Cardiac muscle cell (in vitro differentiated cells and primary cell): Measurements from ENCODE around the gene SPON1. TPM values are rescaled to one million over a fixed set of nuclear protein-coding genes. Genes with fewer than 3 reads are reported as not detected.

ENCODE experiments used
- DNase-seq, 2 donors: peaks; one replicate each; pipeline versions ENCODE4 v3.0.0 to v3.0.0-alpha.2; 2010 to 2017; ENCODE audit warnings: low read depth in 1 of 2, low spot score in 1 of 2
- H3K27ac ChIP-seq: fragments of 200-600 bp; sonication (generic); 2 replicates; pipeline ENCODE4 v1.5.1; 2016
- H3K27me3 ChIP-seq: fragments of 200-600 bp; sonication (generic); 2 replicates; pipeline ENCODE4 v1.6.0; 2016; ENCODE audit warnings: control low read depth
- H3K36me3 ChIP-seq: fragments of 200-600 bp; sonication (generic); 2 replicates; pipeline ENCODE4 v1.5.1; 2016; ENCODE audit warnings: control low read depth
- H3K4me1 ChIP-seq: fragments of 200-600 bp; sonication (generic); 2 replicates; pipeline ENCODE4 v1.8.1; 2017; ENCODE audit warnings: low read depth, mild to moderate bottlenecking, mixed run types
- H3K4me3 ChIP-seq: fragments of 200-600 bp; sonication (generic); 2 replicates; pipeline ENCODE4 v1.5.1; 2016; ENCODE audit warnings: mild to moderate bottlenecking
- H3K9me3 ChIP-seq: fragments of 200-600 bp; sonication (generic); 2 replicates; pipeline ENCODE4 v1.5.1; 2017; ENCODE audit warnings: low read depth, mild to moderate bottlenecking, control low read depth
- CTCF ChIP-seq: IDR thresholded peaks from 2 replicates; pipeline ENCODE4 v1.5.1; 2012; ENCODE audit warnings: low read depth, mild to moderate bottlenecking, low read length
- polyA plus RNA-seq: library from polyadenylated mRNA; unstranded; fragments of >200 nt; fragmentation: Nextera tagmentation; extraction: Ambion mirVana; gene quantifications from 2 replicates; pipeline ENCODE4 v1.2.1, GENCODE V29; 2016
- total RNA-seq: library from RNA; depleted of rRNA; stranded (reverse); fragments of >200 nt; gene quantifications from 2 replicates; pipeline ENCODE4 v1.2.3, GENCODE V29; 2016

SPON1 gene
- total and polyA plus RNA-seq, 2 experiments from 2014 or later: 13.3 to 22.0 TPM

- peaks cover 32% of the 10 kb centered on the region for H3K4me1 ChIP-seq
- H3K27me3 ChIP-seq: no peaks in the 10 kb centered on the region
- TF ChIP-seq CTCF: no peak
- H3K27ac ChIP-seq: no peak overlapping the region
- no peaks in the 10 kb centered on the region for H3K36me3 ChIP-seq
- no peaks in the 10 kb centered on the region for H3K9me3 ChIP-seq
- DNase-seq: no peak
- H3K4me3 ChIP-seq: no peak overlapping the region
These were observed 343.1 kb downstream of the SPON1 start for GRCh38 chr11:14305649-14306048.

- no peak overlapping the region for H3K4me3 ChIP-seq
- DNase-seq: no peak
- no peaks in the 10 kb centered on the region for H3K36me3 ChIP-seq
- H3K4me1 ChIP-seq: peaks cover 38% of the 10 kb centered on the region
- H3K27me3 ChIP-seq: no peaks in the 10 kb centered on the region
- TF ChIP-seq CTCF: no peak
- H3K27ac ChIP-seq: no peak overlapping the region
- no peaks in the 10 kb centered on the region for H3K9me3 ChIP-seq
These were observed 344.0 kb downstream of the SPON1 start for GRCh38 chr11:14306481-14306880.

- Histone ChIP-seq H3K4me1 (peaks cover 38% of the 10 kb centered on the region), H3K4me3 (no peak overlapping the region), H3K36me3 (no peaks in the 10 kb centered on the region), H3K27ac (peak overlapping the region; percentile 84), H3K9me3 (no peaks in the 10 kb centered on the region), H3K27me3 (no peaks in the 10 kb centered on the region)
- TF ChIP-seq CTCF: peak; percentile 77
- peak; percentile 60 to 65 for DNase-seq
These were observed 345.8 kb downstream of the SPON1 start for GRCh38 chr11:14308114-14308896.

GRCh38 chr11:14308897-14309387, 346.4 kb downstream of the SPON1 start:
- no peak for TF ChIP-seq CTCF
- Histone ChIP-seq H3K27ac (peak overlapping the region; percentile 84), H3K4me1 (peaks cover 40% of the 10 kb centered on the region)

GRCh38 chr11:14309425-14310192, 347.1 kb downstream of the SPON1 start:
- Histone ChIP-seq H3K36me3 (no peaks in the 10 kb centered on the region), H3K9me3 (no peaks in the 10 kb centered on the region), H3K4me1 (peaks cover 33% of the 10 kb centered on the region), H3K27ac (peak overlapping the region; percentile 84), H3K27me3 (no peaks in the 10 kb centered on the region), H3K4me3 (no peak overlapping the region)
- no peak for TF ChIP-seq CTCF
- DNase-seq: no peak

More at GRCh38 chr11:14308897-14309387, 346.4 kb downstream of the SPON1 start:
- DNase-seq: no peak
- Histone ChIP-seq H3K36me3 (no peaks in the 10 kb centered on the region), H3K9me3 (no peaks in the 10 kb centered on the region), H3K27me3 (no peaks in the 10 kb centered on the region), H3K4me3 (no peak overlapping the region)
